ENCODE data around the gene PHKB. TPM values are rescaled to one million over a fixed set of nuclear protein-coding genes. Genes with fewer than 3 reads are reported as not detected.

Gene PHKB
- total RNA-seq, 1 experiment from 2014 or later, result 27.5 TPM

- no peak for DNase-seq
These were observed 270.1 kb downstream of the PHKB start for GRCh38 chr16:47731252-47731651.

DNA sequence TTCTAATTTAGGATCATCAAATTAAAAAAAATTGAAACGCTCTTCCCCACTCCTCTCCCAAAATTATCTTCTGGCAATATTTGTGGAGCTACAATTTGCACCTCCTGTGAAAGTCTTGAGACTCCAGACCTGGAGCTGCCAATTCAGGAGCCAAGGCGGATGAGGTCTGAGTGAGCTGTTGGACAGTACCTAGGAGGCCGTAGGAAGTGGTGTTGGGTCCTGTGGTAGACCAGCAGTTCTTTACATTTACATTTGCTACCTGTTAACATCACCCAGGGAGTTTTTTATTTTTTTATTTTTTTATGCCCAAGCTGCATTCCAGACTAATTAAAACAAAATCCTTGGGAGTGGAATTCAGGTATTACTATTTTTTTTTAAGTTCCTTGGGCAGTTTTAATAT lies 271.0 kb downstream of the PHKB start:
- Histone ChIP-seq H3K27me3 (ENCODE audit: control insufficient read depth, insufficient read depth, low read length) (no peaks in the 10 kb centered on the region), H3K4me3 (ENCODE audit: insufficient read depth, low read depth, low read length) (no peak overlapping the region), H3K36me3 (replicated peaks; ENCODE audit: control insufficient read depth, insufficient read depth, low read length) (no peaks in the 10 kb centered on the region)
- DNase-seq, result no peak

More at GRCh38 chr16:47731252-47731651, 270.1 kb downstream of the PHKB start:
- no peaks in the 10 kb centered on the region for H3K36me3 ChIP-seq (replicated peaks; ENCODE audit: control insufficient read depth, insufficient read depth, low read length)
- H3K4me3 ChIP-seq (ENCODE audit: insufficient read depth, low read depth, low read length), result no peak overlapping the region
- H3K27me3 ChIP-seq (ENCODE audit: control insufficient read depth, insufficient read depth, low read length), result no peaks in the 10 kb centered on the region

DNA sequence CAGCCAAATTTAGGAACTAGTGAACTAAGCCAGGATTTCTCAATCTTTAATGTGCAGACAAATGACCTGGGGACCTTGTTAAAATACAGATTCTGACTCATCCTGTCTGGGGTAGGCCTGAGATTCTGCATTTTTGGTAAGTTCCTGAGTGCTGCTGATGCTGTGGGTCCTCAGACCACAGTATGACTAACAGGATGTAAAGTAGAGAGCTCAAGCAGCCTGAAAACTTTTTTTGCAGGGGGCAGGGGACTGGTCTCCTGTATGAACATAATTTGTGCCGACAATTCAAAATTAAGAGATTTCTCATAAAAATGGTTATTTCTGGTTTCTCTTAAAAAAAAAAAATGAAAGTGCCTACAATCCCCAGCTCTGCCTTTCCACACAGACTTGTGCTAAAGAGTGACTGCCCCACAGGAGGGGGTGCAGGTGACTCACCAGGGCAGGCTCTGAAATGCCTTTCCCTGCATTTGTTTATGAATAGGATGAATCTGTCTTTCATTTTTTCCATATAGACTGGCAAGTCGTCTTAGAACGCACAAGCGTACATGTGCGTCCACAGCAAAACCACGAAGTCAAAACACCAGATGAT lies 271.5 kb downstream of the PHKB start:
- Histone ChIP-seq H3K4me3 (ENCODE audit: insufficient read depth, low read depth, low read length) (no peak overlapping the region), H3K27me3 (ENCODE audit: control insufficient read depth, insufficient read depth, low read length) (no peaks in the 10 kb centered on the region), H3K36me3 (replicated peaks; ENCODE audit: control insufficient read depth, insufficient read depth, low read length) (no peaks in the 10 kb centered on the region)
- peak; percentile 60 for DNase-seq

DNA sequence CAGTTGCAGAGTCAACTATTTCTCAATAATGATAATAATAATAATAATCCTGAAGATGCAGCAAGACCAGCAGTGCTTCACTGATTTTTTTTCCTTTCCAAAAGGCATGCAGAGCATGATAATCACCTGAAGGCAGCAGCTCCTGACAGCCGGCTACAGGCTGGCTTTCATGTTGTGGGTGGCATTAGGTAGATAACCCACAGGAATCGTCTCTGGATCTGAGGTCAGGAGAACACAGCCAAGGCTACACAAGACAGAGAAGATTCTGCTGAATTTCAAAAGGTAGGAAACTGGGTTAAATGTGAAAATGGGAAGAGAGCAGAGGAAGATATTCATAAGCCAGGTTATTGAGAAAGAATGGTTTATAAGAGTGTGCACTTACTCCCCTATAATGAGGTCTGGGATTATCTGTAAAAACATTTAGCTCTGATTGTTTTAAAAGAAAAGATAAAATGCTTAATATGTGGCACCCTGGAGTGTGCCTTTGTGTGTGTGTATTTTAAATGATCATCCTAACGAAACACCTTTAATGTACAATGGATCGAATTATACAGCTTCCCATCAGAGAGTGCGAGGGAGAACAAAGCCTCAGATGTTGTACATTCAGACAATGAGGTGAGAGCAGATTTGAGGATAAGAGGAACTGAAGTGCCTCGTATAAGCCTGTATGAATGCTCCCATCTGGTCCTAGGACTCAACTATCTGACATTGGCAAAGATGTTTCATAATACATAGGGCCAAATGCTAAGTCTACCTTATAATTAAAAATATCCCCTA lies 273.1 kb downstream of the PHKB start:
- no peaks in the 10 kb centered on the region for H3K27me3 ChIP-seq (ENCODE audit: control insufficient read depth, insufficient read depth, low read length)
- no peaks in the 10 kb centered on the region for H3K36me3 ChIP-seq (replicated peaks; ENCODE audit: control insufficient read depth, insufficient read depth, low read length)
- no peak for DNase-seq
- no peak overlapping the region for H3K4me3 ChIP-seq (ENCODE audit: insufficient read depth, low read depth, low read length)

DNA sequence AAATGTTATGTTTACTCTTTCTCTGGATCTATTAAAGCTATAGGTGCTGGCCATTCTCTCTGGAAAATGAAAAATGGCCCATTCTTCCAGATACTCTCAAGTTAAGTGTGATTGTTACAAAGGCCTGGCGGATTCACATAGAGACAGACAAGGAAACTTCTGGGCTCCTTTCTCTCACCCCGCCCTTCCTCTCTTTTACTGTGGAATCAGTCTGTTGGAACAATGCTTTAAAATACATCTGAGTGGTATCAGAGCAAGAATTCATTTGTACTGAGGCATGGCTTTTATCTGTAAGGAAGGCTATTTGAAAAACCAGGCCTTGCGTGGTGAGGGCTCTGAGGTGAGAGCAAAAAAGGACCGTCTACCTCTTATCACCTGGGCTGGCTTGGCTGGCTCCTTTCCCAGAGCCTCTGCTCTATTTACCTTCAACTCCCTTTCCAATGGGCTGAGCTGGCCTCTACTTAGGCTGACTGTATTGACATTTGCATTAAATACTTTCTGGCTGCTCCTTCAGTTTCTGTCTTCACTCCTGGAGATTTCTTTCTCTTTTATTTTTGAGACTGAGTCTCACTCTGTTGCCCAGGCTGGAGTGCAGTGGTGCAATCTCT lies 274.0 kb downstream of the PHKB start:
- Histone ChIP-seq H3K36me3 (replicated peaks; ENCODE audit: control insufficient read depth, insufficient read depth, low read length) (no peaks in the 10 kb centered on the region), H3K4me3 (ENCODE audit: insufficient read depth, low read depth, low read length) (no peak overlapping the region), H3K27me3 (ENCODE audit: control insufficient read depth, insufficient read depth, low read length) (no peaks in the 10 kb centered on the region)
- no peak for DNase-seq

DNA sequence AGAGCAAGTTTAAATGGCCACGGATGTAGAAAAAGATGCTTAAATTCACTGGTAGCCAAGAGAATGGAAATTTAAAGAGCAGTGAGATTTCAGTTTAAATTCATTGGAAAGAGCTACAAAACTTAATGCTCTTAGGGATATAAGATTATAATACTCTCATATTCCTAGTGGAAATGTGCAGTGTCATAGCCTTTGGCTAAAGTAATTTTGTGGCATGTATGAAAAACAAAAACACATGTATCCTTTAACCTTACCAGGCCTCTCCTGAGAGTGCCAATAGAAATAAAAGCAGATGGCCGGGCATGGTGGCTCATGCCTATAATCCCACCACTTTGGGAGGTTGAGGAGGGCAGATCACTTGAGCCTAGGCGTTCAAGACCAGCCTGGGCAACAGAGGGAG lies 289.2 kb downstream of the PHKB start:
- H3K27me3 ChIP-seq (ENCODE audit: control insufficient read depth, insufficient read depth, low read length), result no peaks in the 10 kb centered on the region
- no peaks in the 10 kb centered on the region for H3K36me3 ChIP-seq (replicated peaks; ENCODE audit: control insufficient read depth, insufficient read depth, low read length)
- H3K4me3 ChIP-seq (ENCODE audit: insufficient read depth, low read depth, low read length), result no peak overlapping the region
- DNase-seq, result no peak

Other genes with a start within 250 kb of the PHKB start
- gene ITFG1, start 268 bp upstream of the PHKB start, total RNA-seq (2014; rRNA removed; shearing (Covaris generic)), result 28.1 and 37.6 TPM in 2 replicates

Measured in H7 (cell line).